Lung (tissue), 12 donors: ENCODE results near the gene ATP6V0D1. TPM values are rescaled to one million over a fixed set of nuclear protein-coding genes. Genes with fewer than 3 reads are reported as not detected.

Experiments used
- ATAC-seq: fragments of 200-7000 bp; cut with Tn5 transposase; one replicate; pipeline ENCODE4 v1.9.1; 2020; ENCODE audit warnings: moderate number of reproducible peaks; ENCODE audit not compliant: insufficient read depth, low FRiP score
- DNase-seq, 3 donors: peaks; one replicate each; pipeline ENCODE4 v3.0.0-alpha.2; 2013 to 2017
- H3K27ac ChIP-seq, 2 donors: one replicate each; pipeline ENCODE4 v1.5.1; 2013; ENCODE audit warnings: mild to moderate bottlenecking in 2 of 2, moderate library complexity in 2 of 2, control low read depth in 1 of 2, inconsistent platforms in 1 of 2, low read depth in 1 of 2, low read length in 1 of 2
- H3K27me3 ChIP-seq, 3 donors: one replicate each; pipeline ENCODE4 v1.5.1; 2013; ENCODE audit warnings: low read length in 2 of 3; ENCODE audit not compliant: control insufficient read depth in 3 of 3, insufficient read depth in 3 of 3
- H3K36me3 ChIP-seq, 4 donors: one replicate each; pipeline ENCODE4 v1.5.1; 2013; ENCODE audit warnings: low read length in 4 of 4, mild to moderate bottlenecking in 1 of 4, moderate library complexity in 1 of 4; ENCODE audit not compliant: control insufficient read depth in 4 of 4, insufficient read depth in 4 of 4
- H3K4me1 ChIP-seq, 5 donors: one replicate each; pipeline ENCODE4 v1.5.1; 2013; ENCODE audit warnings: low read length in 5 of 5, mild to moderate bottlenecking in 2 of 5, moderate library complexity in 1 of 5; ENCODE audit not compliant: control insufficient read depth in 5 of 5, insufficient read depth in 5 of 5
- H3K4me3 ChIP-seq: one replicate; pipeline ENCODE4 v1.5.1; 2013; ENCODE audit warnings: mild to moderate bottlenecking, control low read depth, moderate library complexity
- H3K9ac ChIP-seq, 2 donors: one replicate each; pipeline ENCODE4 v1.5.1; 2013; ENCODE audit warnings: low read length in 2 of 2, control low read depth in 1 of 2; ENCODE audit not compliant: insufficient read depth in 1 of 2
- H3K9me3 ChIP-seq, 4 donors: one replicate each; pipeline ENCODE4 v1.5.1; 2013; ENCODE audit warnings: low read length in 3 of 4, mild to moderate bottlenecking in 1 of 4, moderate library complexity in 1 of 4; ENCODE audit not compliant: control insufficient read depth in 4 of 4, insufficient read depth in 3 of 4
- CTCF ChIP-seq: IDR thresholded peaks from 2 replicates; pipeline ENCODE4 v1.5.1; 2012; ENCODE audit warnings: mild to moderate bottlenecking; ENCODE audit errors: control extremely low read depth, extremely low read depth
- WGBS, 2 donors: extraction: QIAGEN DNeasy Blood & Tissue Kit; methylation state at CpG; one replicate each; pipeline ENCODE4 v1.1.7; 2013; 5-methylcytosine and 5-hydroxymethylcytosine counted together
- polyA plus RNA-seq, 2 donors: library from polyadenylated mRNA; stranded (reverse); fragments of 200-250 nt; gene quantifications; one replicate each; pipeline ENCODE4 v1.2.1, GENCODE V29; 2013
- total RNA-seq, 2 donors: library from RNA; depleted of rRNA in 1 of 2; stranded (reverse); fragments of >200 nt in 1 of 2; gene quantifications; one replicate each; pipeline ENCODE4 v1.2.1, GENCODE V29; 2014 to 2021
- donor health status: control.
- donor health status: control.
- donor health status: Bipolar disorder and iron deficiency.
- donor health status: healthy.
- donor health status: DM: yes; HTN: yes; CAD: no.

The ATP6V0D1 gene
- total and polyA plus RNA-seq, 4 donors, result 39.6 to 249 (median 136) TPM

GRCh38 chr16:67447508-67448076 lies 33.4 kb downstream of the ATP6V0D1 start:
- no peak overlapping the region for H3K9ac ChIP-seq
- peaks cover 0 to 67% (median 2%) of the 10 kb centered on the region in 4 donors for H3K36me3 ChIP-seq
- H3K27ac ChIP-seq, result no peak overlapping the region
- no peaks in the 10 kb centered on the region for H3K9me3 ChIP-seq
- no peak overlapping the region for H3K4me3 ChIP-seq
- WGBS, 2 donors, result 72 to 92% methylated on average over 6 of the region's 6 CpGs
- peaks cover 28 to 90% (median 42%) of the 10 kb centered on the region in 5 donors for H3K4me1 ChIP-seq
- TF ChIP-seq CTCF, result no peak
- peak; percentile 89 to 95 (median 92) for DNase-seq
- ATAC-seq, result peak; percentile 12
- H3K27me3 ChIP-seq, result no peaks in the 10 kb centered on the region

GRCh38 chr16:67446968-67447507 lies 33.9 kb downstream of the ATP6V0D1 start:
- DNase-seq, result no peak
- Histone ChIP-seq H3K27ac (peak overlapping the region in 1 of 2 donors; percentile 40), H3K36me3 (peaks cover 0 to 66% (median 2%) of the 10 kb centered on the region in 4 donors), H3K4me1 (peaks cover 30 to 93% (median 39%) of the 10 kb centered on the region in 5 donors), H3K9me3 (no peaks in the 10 kb centered on the region), H3K4me3 (no peak overlapping the region), H3K9ac (no peak overlapping the region), H3K27me3 (no peaks in the 10 kb centered on the region)
- no peak for ATAC-seq
- 80 to 89% methylated on average over 8 of the region's 8 CpGs for WGBS, 2 donors
- TF ChIP-seq CTCF, result no peak

GRCh38 chr16:67445913-67446907 lies 34.7 kb downstream of the ATP6V0D1 start:
- no peak overlapping the region for H3K4me3 ChIP-seq
- no peak for TF ChIP-seq CTCF
- 72 to 87% methylated on average over 12 of the region's 12 CpGs for WGBS, 2 donors
- peak overlapping the region in 1 of 2 donors; percentile 34 for H3K9ac ChIP-seq
- DNase-seq, result peak; percentile 79 to 94 (median 87)
- H3K27ac ChIP-seq, result peak overlapping the region in 1 of 2 donors; percentile 40
- no peaks in the 10 kb centered on the region for H3K9me3 ChIP-seq
- H3K27me3 ChIP-seq, result no peaks in the 10 kb centered on the region
- no peak for ATAC-seq
- peaks cover 0 to 63% (median 2%) of the 10 kb centered on the region in 4 donors for H3K36me3 ChIP-seq
- peaks cover 31 to 93% (median 38%) of the 10 kb centered on the region in 5 donors for H3K4me1 ChIP-seq
